Gastrocnemius medialis (tissue), 4 donors: ENCODE measurements around the gene ENOX1.

Experiments used
- CTCF ChIP-seq, 5 experiments: fragments of 450-650 bp in 3 of 5; fragments of 200-600 bp in 2 of 5; sonication (generic) in 2 of 5; IDR thresholded peaks in 4 of 5; conservative IDR thresholded peaks in 1 of 5; 1 replicate in 4 of 5; 2 replicates in 1 of 5; pipeline ENCODE4 v1.5.1; 2016 to 2019; ENCODE audit warnings: antibody characterized with exemption in 5 of 5, mild to moderate bottlenecking in 3 of 5, moderate library complexity in 3 of 5
- POLR2A ChIP-seq, 2 donors: fragments of 450-650 bp; IDR thresholded peaks; one replicate each; pipeline ENCODE4 v1.6.1; 2017; ENCODE audit warnings: antibody characterized with exemption in 2 of 2, mild to moderate bottlenecking in 2 of 2, moderate library complexity in 2 of 2

- TF ChIP-seq POLR2A (IDR thresholded peaks at IDR 0.05) (no peak), CTCF (IDR thresholded peaks at IDR 0.05 in 4 of 5, conservative IDR thresholded peaks at IDR 0.05 in 1 of 5) (no peak)
Observed at GRCh38 chr13:43274881-43275280, 511.9 kb downstream of the ENOX1 start.
